Ovary (tissue), 3 donors: ENCODE data around the gene MAP3K10.

Experiments
- EP300 ChIP-seq: sonication (generic); formaldehyde crosslinking; IDR thresholded peaks from one replicate; pipeline ENCODE4 v1.6.1; 2017; ENCODE audit warnings: antibody characterized with exemption
- TF ChIP-seq, protein P1 (sequence below), 3 donors: fragments of 450-650 bp in 2 of 3; fragments of 200-600 bp in 1 of 3; IDR thresholded peaks; one replicate each; pipeline versions ENCODE4 v1.5.1 to v1.8.0; 2016 to 2022; ENCODE audit warnings: antibody characterized with exemption in 3 of 3, mild to moderate bottlenecking in 1 of 3
- donor health status: DM: no; HTN: no; CAD: no.

- TF ChIP-seq, protein P1, sequence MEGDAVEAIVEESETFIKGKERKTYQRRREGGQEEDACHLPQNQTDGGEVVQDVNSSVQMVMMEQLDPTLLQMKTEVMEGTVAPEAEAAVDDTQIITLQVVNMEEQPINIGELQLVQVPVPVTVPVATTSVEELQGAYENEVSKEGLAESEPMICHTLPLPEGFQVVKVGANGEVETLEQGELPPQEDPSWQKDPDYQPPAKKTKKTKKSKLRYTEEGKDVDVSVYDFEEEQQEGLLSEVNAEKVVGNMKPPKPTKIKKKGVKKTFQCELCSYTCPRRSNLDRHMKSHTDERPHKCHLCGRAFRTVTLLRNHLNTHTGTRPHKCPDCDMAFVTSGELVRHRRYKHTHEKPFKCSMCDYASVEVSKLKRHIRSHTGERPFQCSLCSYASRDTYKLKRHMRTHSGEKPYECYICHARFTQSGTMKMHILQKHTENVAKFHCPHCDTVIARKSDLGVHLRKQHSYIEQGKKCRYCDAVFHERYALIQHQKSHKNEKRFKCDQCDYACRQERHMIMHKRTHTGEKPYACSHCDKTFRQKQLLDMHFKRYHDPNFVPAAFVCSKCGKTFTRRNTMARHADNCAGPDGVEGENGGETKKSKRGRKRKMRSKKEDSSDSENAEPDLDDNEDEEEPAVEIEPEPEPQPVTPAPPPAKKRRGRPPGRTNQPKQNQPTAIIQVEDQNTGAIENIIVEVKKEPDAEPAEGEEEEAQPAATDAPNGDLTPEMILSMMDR (IDR thresholded peaks at IDR 0.05), result no peak
- no peak for TF ChIP-seq EP300
These were observed 38.3 kb downstream of the MAP3K10 start for GRCh38 chr19:40229484-40229883.
